Neural cell (in vitro differentiated cells): ENCODE results near the gene SERGEF.

ENCODE experiments used
- POLR2AphosphoS5 ChIP-seq: IDR thresholded peaks from 2 replicates; pipeline ENCODE4 v1.6.1; 2012
- RAD21 ChIP-seq: fragments of 450-650 bp; conservative IDR thresholded peaks from 2 replicates; pipeline ENCODE4 v1.6.1; 2014; ENCODE audit warnings: antibody characterized with exemption, mild to moderate bottlenecking, moderate library complexity
- TAF1 ChIP-seq: IDR thresholded peaks from 2 replicates; pipeline ENCODE4 v1.6.1; 2012; ENCODE audit warnings: low read depth
- TF ChIP-seq, protein P1 (sequence below): fragments of 450-650 bp; IDR thresholded peaks from 2 replicates; pipeline ENCODE4 v1.5.1; 2014; ENCODE audit warnings: antibody characterized with exemption, mild to moderate bottlenecking, moderate library complexity; ENCODE audit not compliant: poor library complexity, severe bottlenecking

DNA sequence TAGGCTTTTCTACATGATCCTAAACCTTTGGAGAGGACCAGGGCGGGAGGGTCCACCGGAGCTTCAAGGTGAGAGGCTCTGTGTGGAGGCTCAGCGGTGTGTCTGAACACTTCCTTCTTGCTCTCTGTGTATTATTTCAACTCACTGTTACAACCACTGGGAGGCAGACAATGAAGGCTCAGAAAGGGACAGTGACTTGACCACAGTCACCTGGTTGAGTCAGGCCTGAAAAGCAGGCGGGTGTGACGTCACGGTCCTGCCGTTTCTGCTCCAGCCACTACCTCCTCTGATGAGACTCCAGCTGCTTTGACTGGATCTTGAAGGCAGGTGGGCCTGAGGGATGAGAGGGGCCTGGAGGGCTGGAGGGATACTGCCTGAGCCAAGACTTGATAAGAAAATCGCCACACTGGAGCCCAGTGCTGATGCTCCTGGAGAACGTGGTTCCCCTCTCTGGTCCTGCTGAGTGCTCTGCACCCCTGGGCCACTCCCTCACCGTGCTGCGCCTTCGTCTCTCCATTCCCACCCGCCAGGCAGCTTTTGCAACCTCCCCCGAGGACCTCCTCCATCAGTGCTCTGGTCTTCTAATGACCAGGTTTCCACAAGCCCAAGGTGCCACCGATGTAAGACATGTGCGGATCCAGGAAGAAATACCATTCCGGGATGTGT lies 250.4 kb downstream of the SERGEF start:
- TF ChIP-seq, protein P1, sequence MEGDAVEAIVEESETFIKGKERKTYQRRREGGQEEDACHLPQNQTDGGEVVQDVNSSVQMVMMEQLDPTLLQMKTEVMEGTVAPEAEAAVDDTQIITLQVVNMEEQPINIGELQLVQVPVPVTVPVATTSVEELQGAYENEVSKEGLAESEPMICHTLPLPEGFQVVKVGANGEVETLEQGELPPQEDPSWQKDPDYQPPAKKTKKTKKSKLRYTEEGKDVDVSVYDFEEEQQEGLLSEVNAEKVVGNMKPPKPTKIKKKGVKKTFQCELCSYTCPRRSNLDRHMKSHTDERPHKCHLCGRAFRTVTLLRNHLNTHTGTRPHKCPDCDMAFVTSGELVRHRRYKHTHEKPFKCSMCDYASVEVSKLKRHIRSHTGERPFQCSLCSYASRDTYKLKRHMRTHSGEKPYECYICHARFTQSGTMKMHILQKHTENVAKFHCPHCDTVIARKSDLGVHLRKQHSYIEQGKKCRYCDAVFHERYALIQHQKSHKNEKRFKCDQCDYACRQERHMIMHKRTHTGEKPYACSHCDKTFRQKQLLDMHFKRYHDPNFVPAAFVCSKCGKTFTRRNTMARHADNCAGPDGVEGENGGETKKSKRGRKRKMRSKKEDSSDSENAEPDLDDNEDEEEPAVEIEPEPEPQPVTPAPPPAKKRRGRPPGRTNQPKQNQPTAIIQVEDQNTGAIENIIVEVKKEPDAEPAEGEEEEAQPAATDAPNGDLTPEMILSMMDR, result no peak
- TF ChIP-seq RAD21 (no peak), POLR2AphosphoS5 (no peak), TAF1 (no peak)
